Liver (tissue), 9 donors: ENCODE data around the gene SLC5A9. TPM values are rescaled to one million over a fixed set of nuclear protein-coding genes. Genes with fewer than 3 reads are reported as not detected.
"Not testable (repeated sequence)": the region's sequence is repeated elsewhere in the genome, so short reads cannot be mapped to it uniquely, and the experiment has no call there.

Experiments
- DNase-seq: peaks from one replicate; pipeline ENCODE4 v3.0.0-alpha.2; 2017; ENCODE audit warnings: low spot score
- H3K27ac ChIP-seq, 2 donors: one replicate each; pipeline ENCODE4 v1.7.0; 2013; ENCODE audit warnings: inconsistent platforms in 2 of 2, low read length in 2 of 2, control low read depth in 1 of 2, low read depth in 1 of 2, mild to moderate bottlenecking in 1 of 2
- H3K27me3 ChIP-seq, 4 donors: one replicate each; pipeline versions ENCODE4 v1.6.1 to v1.7.0; 2013; ENCODE audit warnings: low read length in 3 of 4, inconsistent platforms in 1 of 4, mild to moderate bottlenecking in 1 of 4, moderate library complexity in 1 of 4; ENCODE audit not compliant: control insufficient read depth in 4 of 4, insufficient read depth in 4 of 4
- H3K36me3 ChIP-seq, 4 donors: one replicate each; pipeline versions ENCODE4 v1.6.1 to v1.7.0; 2013; ENCODE audit warnings: low read length in 3 of 4, mild to moderate bottlenecking in 3 of 4, low read depth in 1 of 4, moderate library complexity in 1 of 4; ENCODE audit not compliant: control insufficient read depth in 4 of 4, insufficient read depth in 3 of 4
- H3K4me1 ChIP-seq, 4 donors: one replicate each; pipeline versions ENCODE4 v1.6.1 to v1.7.0; 2013; ENCODE audit warnings: low read length in 3 of 4, mild to moderate bottlenecking in 3 of 4, moderate library complexity in 1 of 4; ENCODE audit not compliant: control insufficient read depth in 4 of 4, insufficient read depth in 4 of 4
- H3K4me3 ChIP-seq, 3 donors: one replicate each; pipeline versions ENCODE4 v1.6.1 to v1.7.0; 2013; ENCODE audit warnings: low read length in 3 of 3, control low read depth in 1 of 3, low read depth in 1 of 3, mild to moderate bottlenecking in 1 of 3
- H3K9ac ChIP-seq, 2 donors: one replicate each; pipeline ENCODE4 v1.7.0; 2013; ENCODE audit warnings: low read length in 2 of 2, mild to moderate bottlenecking in 2 of 2, moderate library complexity in 2 of 2, control low read depth in 1 of 2, low read depth in 1 of 2
- H3K9me3 ChIP-seq, 4 donors: one replicate each; pipeline versions ENCODE4 v1.6.1 to v1.7.0; 2013; ENCODE audit warnings: low read length in 3 of 4; ENCODE audit not compliant: control insufficient read depth in 4 of 4
- FOXA1 ChIP-seq: IDR thresholded peaks from 2 replicates; pipeline ENCODE4 v1.6.1; 2016; ENCODE audit warnings: antibody characterized with exemption
- FOXA2 ChIP-seq: IDR thresholded peaks from 2 replicates; pipeline ENCODE4 v1.6.1; 2016; ENCODE audit warnings: antibody characterized with exemption
- HNF4A ChIP-seq, 2 donors: conservative IDR thresholded peaks; 2 replicates each; pipeline ENCODE4 v1.6.1; 2016; ENCODE audit warnings: antibody characterized with exemption in 2 of 2, mild to moderate bottlenecking in 2 of 2
- HNF4G ChIP-seq: IDR thresholded peaks from 2 replicates; pipeline ENCODE4 v1.6.1; 2016; ENCODE audit warnings: antibody characterized with exemption
- JUND ChIP-seq, 2 donors: IDR thresholded peaks; 2 replicates each; pipeline ENCODE4 v1.6.1; 2016; ENCODE audit warnings: antibody characterized with exemption in 2 of 2
- RAD21 ChIP-seq, 2 donors: IDR thresholded peaks; 2 replicates each; pipeline ENCODE4 v1.6.1; 2016; ENCODE audit warnings: antibody characterized with exemption in 2 of 2, mild to moderate bottlenecking in 2 of 2
- RXRA ChIP-seq, 2 donors: IDR thresholded peaks; 2 replicates each; pipeline ENCODE4 v1.6.1; 2017 to 2018; ENCODE audit warnings: antibody characterized with exemption in 2 of 2, mild to moderate bottlenecking in 1 of 2
- SP1 ChIP-seq: IDR thresholded peaks from 2 replicates; pipeline ENCODE4 v1.6.1; 2018; ENCODE audit warnings: antibody characterized with exemption, mild to moderate bottlenecking
- YY1 ChIP-seq: IDR thresholded peaks from 2 replicates; pipeline ENCODE4 v1.6.1; 2016; ENCODE audit warnings: antibody characterized with exemption, mild to moderate bottlenecking
- WGBS: extraction: QIAGEN DNeasy Blood & Tissue Kit; methylation state at CpG from one replicate; pipeline ENCODE4 v1.1.7; 2013; 5-methylcytosine and 5-hydroxymethylcytosine counted together
- polyA plus RNA-seq, 2 donors: library from polyadenylated mRNA; stranded (reverse) in 1 of 2; unstranded in 1 of 2; fragments of 200-250 nt in 1 of 2; fragments of >200 nt in 1 of 2; fragmentation: Nextera tagmentation in 1 of 2; extraction: Ambion mirVana in 1 of 2; gene quantifications; one replicate each; pipeline versions ENCODE4 v1.2.1 to v1.2.3, GENCODE V29; 2013 to 2015
- total RNA-seq, 2 donors: library from RNA; depleted of rRNA; stranded (reverse); fragments of >200 nt; gene quantifications; one replicate each; pipeline ENCODE4 v1.2.3, GENCODE V29; 2014
- TF ChIP-seq, protein P1 (sequence below): IDR thresholded peaks from 2 replicates; pipeline ENCODE4 v1.6.1; 2016; ENCODE audit warnings: antibody characterized with exemption, mild to moderate bottlenecking
- TF ChIP-seq, protein P2 (sequence below): IDR thresholded peaks from 2 replicates; pipeline ENCODE4 v1.6.1; 2016; ENCODE audit warnings: antibody characterized with exemption
- TF ChIP-seq, protein P3 (sequence below): fragments of 150-350 bp; IDR thresholded peaks from 2 replicates; pipeline ENCODE4 v1.5.1; 2017; ENCODE audit warnings: improper control_type of control experiment, low read depth, low read length; ENCODE audit not compliant: missing input control
- donor health status: healthy.
- donor health status: healthy.
- donor health status: healthy.
- donor health status: healthy.
- donor health status: healthy.

SLC5A9 gene
- total and polyA plus RNA-seq, 4 donors, result 0.78 to 6.5 (median 6.0) TPM

DNA sequence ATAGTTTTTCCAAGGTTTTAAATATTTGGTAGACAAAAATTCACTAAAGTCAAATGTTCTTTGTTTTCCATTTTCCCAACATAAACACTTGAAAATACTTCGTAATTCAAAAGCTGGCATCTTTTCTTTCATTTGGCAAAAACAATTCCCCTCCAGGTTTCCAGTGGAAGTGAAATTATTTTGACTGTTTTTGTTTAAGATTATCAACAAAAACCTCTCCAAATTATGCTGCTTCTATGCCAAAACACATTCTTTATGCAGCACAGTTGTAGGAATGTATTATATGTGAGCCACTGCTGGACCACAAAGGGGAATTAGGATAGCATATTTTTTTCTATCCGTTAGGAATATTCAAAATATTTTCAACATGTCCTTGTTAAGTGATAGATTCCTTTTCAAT lies 44.1 kb downstream of the SLC5A9 start:
- TF ChIP-seq, protein P1, sequence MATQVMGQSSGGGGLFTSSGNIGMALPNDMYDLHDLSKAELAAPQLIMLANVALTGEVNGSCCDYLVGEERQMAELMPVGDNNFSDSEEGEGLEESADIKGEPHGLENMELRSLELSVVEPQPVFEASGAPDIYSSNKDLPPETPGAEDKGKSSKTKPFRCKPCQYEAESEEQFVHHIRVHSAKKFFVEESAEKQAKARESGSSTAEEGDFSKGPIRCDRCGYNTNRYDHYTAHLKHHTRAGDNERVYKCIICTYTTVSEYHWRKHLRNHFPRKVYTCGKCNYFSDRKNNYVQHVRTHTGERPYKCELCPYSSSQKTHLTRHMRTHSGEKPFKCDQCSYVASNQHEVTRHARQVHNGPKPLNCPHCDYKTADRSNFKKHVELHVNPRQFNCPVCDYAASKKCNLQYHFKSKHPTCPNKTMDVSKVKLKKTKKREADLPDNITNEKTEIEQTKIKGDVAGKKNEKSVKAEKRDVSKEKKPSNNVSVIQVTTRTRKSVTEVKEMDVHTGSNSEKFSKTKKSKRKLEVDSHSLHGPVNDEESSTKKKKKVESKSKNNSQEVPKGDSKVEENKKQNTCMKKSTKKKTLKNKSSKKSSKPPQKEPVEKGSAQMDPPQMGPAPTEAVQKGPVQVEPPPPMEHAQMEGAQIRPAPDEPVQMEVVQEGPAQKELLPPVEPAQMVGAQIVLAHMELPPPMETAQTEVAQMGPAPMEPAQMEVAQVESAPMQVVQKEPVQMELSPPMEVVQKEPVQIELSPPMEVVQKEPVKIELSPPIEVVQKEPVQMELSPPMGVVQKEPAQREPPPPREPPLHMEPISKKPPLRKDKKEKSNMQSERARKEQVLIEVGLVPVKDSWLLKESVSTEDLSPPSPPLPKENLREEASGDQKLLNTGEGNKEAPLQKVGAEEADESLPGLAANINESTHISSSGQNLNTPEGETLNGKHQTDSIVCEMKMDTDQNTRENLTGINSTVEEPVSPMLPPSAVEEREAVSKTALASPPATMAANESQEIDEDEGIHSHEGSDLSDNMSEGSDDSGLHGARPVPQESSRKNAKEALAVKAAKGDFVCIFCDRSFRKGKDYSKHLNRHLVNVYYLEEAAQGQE, result no peak
- no peak for TF ChIP-seq HNF4A (conservative IDR thresholded peaks at IDR 0.05)
- no peaks in the 10 kb centered on the region for H3K9me3 ChIP-seq
- 90% methylated on average over 2 of the region's 2 CpGs for WGBS
- H3K27ac ChIP-seq, result no peak overlapping the region
- H3K9ac ChIP-seq, result no peak overlapping the region
- H3K36me3 ChIP-seq, result no peaks in the 10 kb centered on the region
- H3K4me1 ChIP-seq, result no peaks in the 10 kb centered on the region
- DNase-seq, result no peak
- no peak overlapping the region for H3K4me3 ChIP-seq
- H3K27me3 ChIP-seq, result no peaks in the 10 kb centered on the region

DNA sequence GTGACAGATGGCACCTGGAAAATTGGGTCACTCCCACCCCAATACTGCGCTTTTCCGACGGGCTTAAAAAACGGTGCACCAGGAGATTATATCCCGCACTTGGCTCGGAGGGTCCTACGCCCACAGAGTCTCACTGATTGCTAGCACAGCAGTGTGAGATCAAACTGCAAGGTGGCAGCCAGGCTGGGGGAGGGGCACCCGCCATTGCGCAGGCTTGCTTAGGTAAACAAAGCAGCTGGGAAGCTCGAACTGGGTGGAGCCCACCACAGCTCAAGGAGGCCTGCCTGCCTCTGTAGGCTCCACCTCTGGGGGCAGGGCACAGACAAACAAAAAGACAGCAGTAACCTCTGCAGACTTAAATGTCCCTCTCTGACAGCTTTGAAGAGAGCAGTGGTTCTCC lies 54.9 kb downstream of the SLC5A9 start:
- not testable (repeated sequence) for DNase-seq, H3K36me3 ChIP-seq
- 89% methylated on average over 10 of the region's 10 CpGs for WGBS

DNA sequence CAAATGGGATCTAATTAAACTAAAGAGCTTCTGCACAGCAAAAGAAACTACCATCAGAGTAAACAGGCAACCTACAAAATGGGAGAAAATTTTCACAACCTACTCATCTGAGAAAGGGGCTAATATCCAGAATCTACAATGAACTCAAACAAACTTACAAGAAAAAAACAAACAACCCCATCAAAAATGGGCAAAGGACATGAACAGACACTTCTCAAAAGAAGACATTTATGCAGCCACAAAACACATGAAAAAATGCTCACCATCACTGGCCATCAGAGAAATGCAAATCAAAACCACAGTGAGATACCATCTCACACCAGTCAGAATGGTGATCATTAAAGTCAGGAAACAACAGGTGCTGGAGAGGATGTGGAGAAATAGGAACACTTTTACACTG lies 59.8 kb downstream of the SLC5A9 start:
- DNase-seq, H3K27me3 ChIP-seq, H3K9me3 ChIP-seq, H3K4me1 ChIP-seq, H3K36me3 ChIP-seq, H3K4me3 ChIP-seq, H3K27ac ChIP-seq, H3K9ac ChIP-seq: not testable (repeated sequence)

More for the DNA sequence above, 54.9 kb downstream of the SLC5A9 start:
- not testable (repeated sequence) for H3K9ac ChIP-seq, H3K27ac ChIP-seq, H3K4me1 ChIP-seq, H3K27me3 ChIP-seq, H3K9me3 ChIP-seq, H3K4me3 ChIP-seq

DNA sequence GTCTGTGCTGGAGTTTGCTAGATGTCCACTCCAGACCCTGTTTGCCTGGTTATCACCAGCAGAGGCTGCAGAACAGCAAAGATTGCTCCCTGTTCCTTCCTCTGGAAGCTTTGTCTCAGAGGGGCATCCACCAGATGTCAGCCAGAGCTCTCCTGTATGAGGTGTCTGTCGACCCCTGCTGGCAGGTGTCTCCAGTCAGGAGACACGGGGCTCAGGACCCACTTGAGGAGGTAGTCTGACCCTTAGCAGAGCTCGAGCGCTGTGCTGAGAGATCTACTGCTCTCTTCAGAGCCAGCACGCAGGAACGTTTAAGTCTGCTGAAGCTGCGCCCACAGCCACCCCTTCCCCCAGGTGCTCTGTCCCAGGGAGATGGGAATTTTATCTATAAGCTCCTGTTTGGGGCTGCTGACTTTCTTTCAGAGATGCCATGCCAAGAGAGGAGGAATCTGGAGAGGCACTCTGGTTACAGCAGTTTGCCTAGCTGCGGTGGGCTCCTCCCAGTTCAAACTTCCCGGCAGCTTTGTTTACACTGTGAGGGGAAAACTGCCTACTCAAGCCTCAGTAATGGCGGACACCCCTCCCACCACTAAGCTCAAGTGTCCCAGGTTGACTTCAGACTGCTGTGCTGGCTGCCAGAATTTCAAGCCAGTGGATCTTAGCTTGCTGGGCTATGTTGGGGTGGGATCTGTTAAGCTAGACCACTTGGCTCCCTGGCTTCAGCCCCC lies 62.3 kb downstream of the SLC5A9 start:
- not testable (repeated sequence) for H3K9me3 ChIP-seq, DNase-seq, H3K36me3 ChIP-seq, H3K27me3 ChIP-seq, H3K27ac ChIP-seq, H3K4me1 ChIP-seq, H3K4me3 ChIP-seq, H3K9ac ChIP-seq
- WGBS, result 58% methylated on average over 10 of the region's 10 CpGs

DNA sequence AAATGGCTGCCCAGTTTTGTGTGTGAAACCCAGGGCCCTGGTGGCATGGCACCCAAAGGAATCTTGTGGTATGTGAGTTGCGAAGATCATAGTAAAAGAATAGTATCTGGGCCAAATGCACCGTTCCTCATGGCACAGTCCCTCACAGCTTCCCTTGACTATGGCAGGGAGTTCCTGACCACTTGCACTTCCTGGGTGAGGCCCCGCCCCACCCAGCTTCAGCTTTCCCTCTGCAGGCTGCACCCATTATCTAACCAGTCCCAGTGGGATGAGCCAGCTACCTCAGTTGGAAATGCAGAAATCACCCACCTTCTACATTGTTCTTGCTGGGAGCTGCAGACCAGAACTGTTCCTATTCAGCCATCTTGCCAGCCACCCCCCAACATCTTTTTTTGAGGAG lies 63.0 kb downstream of the SLC5A9 start:
- Histone ChIP-seq H3K9ac (no peak overlapping the region), H3K4me3 (no peak overlapping the region), H3K4me1 (no peaks in the 10 kb centered on the region), H3K9me3 (no peaks in the 10 kb centered on the region), H3K27ac (no peak overlapping the region), H3K27me3 (no peaks in the 10 kb centered on the region), H3K36me3 (no peaks in the 10 kb centered on the region)
- WGBS, result 85% methylated on average over 3 of the region's 3 CpGs
- DNase-seq, result no peak
- no peak for TF ChIP-seq JUND (IDR thresholded peaks at IDR 0.05)
- no peak for TF ChIP-seq FOXA2
- TF ChIP-seq RAD21 (IDR thresholded peaks at IDR 0.05), result no peak
- TF ChIP-seq SP1, result no peak
- no peak for TF ChIP-seq RXRA (IDR thresholded peaks at IDR 0.05)
- TF ChIP-seq, protein P2, sequence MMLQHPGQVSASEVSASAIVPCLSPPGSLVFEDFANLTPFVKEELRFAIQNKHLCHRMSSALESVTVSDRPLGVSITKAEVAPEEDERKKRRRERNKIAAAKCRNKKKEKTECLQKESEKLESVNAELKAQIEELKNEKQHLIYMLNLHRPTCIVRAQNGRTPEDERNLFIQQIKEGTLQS, result no peak
- TF ChIP-seq FOXA1, result no peak
- no peak for TF ChIP-seq YY1
- no peak for TF ChIP-seq HNF4G
- TF ChIP-seq, protein P3, sequence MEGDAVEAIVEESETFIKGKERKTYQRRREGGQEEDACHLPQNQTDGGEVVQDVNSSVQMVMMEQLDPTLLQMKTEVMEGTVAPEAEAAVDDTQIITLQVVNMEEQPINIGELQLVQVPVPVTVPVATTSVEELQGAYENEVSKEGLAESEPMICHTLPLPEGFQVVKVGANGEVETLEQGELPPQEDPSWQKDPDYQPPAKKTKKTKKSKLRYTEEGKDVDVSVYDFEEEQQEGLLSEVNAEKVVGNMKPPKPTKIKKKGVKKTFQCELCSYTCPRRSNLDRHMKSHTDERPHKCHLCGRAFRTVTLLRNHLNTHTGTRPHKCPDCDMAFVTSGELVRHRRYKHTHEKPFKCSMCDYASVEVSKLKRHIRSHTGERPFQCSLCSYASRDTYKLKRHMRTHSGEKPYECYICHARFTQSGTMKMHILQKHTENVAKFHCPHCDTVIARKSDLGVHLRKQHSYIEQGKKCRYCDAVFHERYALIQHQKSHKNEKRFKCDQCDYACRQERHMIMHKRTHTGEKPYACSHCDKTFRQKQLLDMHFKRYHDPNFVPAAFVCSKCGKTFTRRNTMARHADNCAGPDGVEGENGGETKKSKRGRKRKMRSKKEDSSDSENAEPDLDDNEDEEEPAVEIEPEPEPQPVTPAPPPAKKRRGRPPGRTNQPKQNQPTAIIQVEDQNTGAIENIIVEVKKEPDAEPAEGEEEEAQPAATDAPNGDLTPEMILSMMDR, result no peak
